MM.1S (cell line): ENCODE data around the gene TIMP4.

Experiments
- EZH2 ChIP-seq: fragments of 300-600 bp; sonication (generic); optimal IDR thresholded peaks from 2 replicates; pipeline ENCODE3; 2017; ENCODE audit warnings: low read depth, mild to moderate bottlenecking, antibody characterized with exemption, low read length, mixed read lengths
- EZH2phosphoT487 ChIP-seq: fragments of 300-600 bp; sonication (generic); IDR thresholded peaks from 2 replicates; pipeline ENCODE4 v1.6.1; 2018; ENCODE audit warnings: antibody characterized with exemption, low read length
- TF ChIP-seq, protein P1 (sequence below): fragments of 300-600 bp; sonication (generic); IDR thresholded peaks from 2 replicates; pipeline ENCODE4 v1.5.1; 2016; ENCODE audit warnings: antibody characterized with exemption, low read length, mixed read lengths

DNA sequence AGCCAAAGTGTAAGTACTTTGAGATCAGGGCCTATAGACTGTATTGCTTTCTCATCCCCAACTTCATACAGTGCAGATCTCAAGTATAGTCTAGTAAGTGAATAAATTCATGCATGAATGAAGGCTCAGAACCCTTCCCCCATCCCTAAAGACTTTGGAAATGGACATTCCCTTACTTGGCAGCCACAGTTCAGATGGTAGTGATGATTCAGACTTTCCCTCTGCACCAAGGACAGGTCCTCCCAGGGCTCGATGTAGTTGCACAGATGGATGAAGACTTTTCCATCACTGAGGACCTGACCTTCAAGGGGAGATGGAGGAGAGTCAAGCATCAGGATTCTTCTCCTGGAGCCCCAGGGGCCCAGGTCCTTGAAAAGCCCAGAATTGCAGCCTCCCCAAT is 4.6 kb downstream of the TIMP4 start:
- TF ChIP-seq, protein P1, sequence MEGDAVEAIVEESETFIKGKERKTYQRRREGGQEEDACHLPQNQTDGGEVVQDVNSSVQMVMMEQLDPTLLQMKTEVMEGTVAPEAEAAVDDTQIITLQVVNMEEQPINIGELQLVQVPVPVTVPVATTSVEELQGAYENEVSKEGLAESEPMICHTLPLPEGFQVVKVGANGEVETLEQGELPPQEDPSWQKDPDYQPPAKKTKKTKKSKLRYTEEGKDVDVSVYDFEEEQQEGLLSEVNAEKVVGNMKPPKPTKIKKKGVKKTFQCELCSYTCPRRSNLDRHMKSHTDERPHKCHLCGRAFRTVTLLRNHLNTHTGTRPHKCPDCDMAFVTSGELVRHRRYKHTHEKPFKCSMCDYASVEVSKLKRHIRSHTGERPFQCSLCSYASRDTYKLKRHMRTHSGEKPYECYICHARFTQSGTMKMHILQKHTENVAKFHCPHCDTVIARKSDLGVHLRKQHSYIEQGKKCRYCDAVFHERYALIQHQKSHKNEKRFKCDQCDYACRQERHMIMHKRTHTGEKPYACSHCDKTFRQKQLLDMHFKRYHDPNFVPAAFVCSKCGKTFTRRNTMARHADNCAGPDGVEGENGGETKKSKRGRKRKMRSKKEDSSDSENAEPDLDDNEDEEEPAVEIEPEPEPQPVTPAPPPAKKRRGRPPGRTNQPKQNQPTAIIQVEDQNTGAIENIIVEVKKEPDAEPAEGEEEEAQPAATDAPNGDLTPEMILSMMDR, result no peak
- TF ChIP-seq EZH2 (no peak), EZH2phosphoT487 (no peak)
